Measurements from ENCODE around the gene ZNF487. TPM values are rescaled to one million over a fixed set of nuclear protein-coding genes. Genes with fewer than 3 reads are reported as not detected.
A peak's percentile ranks its signal among the peaks of the same experiment; 100 is the strongest.

Gene ZNF487
- total RNA-seq (1 to 10 TPM; 3.1 to 5.6 TPM), polyA plus RNA-seq (1 to 10 TPM; 4.8 to 7.7 TPM)

- Histone ChIP-seq H3K9me3 (ENCODE audit: control insufficient read depth in 1 of 2, low read length in 2 of 2) (no peaks in the 10 kb centered on the region), H3K4me3 (ENCODE audit: low read length in 2 of 2) (peak within 1 kb of the TSS; percentile 67 to 90), H3K36me3 (ENCODE audit: insufficient read depth, low read length) (no peaks in the 10 kb centered on the region), H3K27me3 (ENCODE audit: insufficient read depth, low read length) (no peaks in the 10 kb centered on the region), H3K27ac (ENCODE audit: low read depth, low read length) (peak within 1 kb of the TSS; percentile 96), H3K4me1 (ENCODE audit: insufficient read depth, low read length) (peaks cover 13% of the 10 kb centered on the region)
- H3K27ac Mint-ChIP-seq = peak within 1 kb of the TSS; percentile 99 to 100 (median 99)
- H3K9me3 Mint-ChIP-seq = peaks cover 0 to 5% (median 0%) of the 10 kb centered on the region in 8 donors
- intact Hi-C loops (cut with micrococcal nuclease) = loop anchor here (1.0 to 5.0 kb wide), 6 partner anchors 16 to 298 kb away; partner anchors contain the start of genes CSGALNACT2 and HNRNPF
- H3K27me3 Mint-ChIP-seq = no peaks in the 10 kb centered on the region
- POLR2A ChIA-PET (ENCODE audit: partially characterized antibody) = interaction anchor here (1.0 to 5.3 kb wide), 21 partner anchors 9 to 798 kb away, joined by 3 to 60 read pairs (median 7); partner anchors contain the start of genes CSGALNACT2, HNRNPF and ZNF33B
- CTCF ChIA-PET (ENCODE audit: partially characterized antibody) = interaction anchor here (0.6 to 3.7 kb wide), 9 partner anchors 12 to 46 kb away, joined by 3 to 19 read pairs (median 5); no protein-coding TSS in a partner anchor
- H3K4me3 Mint-ChIP-seq = peak within 1 kb of the TSS; percentile 97 to 99 (median 97)
- peaks cover 15 to 28% (median 21%) of the 10 kb centered on the region in 4 donors for H3K4me1 Mint-ChIP-seq
- peak; percentile 93 to 97 (median 94) for DNase-seq
- H3K36me3 Mint-ChIP-seq = peaks cover 7 to 8% of the 10 kb centered on the region in 2 donors
Observed at GRCh38 chr10:43436291-43437140, at the start of gene ZNF487. Gene ZNF487, plus strand, starts transcription at chr10:43437111. Its CDS starts 38,703 bp downstream, at chr10:43475814.

- H3K4me1 ChIP-seq (ENCODE audit: insufficient read depth, low read length) = peaks cover 50% of the 10 kb centered on the region
- no peaks in the 10 kb centered on the region for H3K9me3 ChIP-seq (ENCODE audit: control insufficient read depth in 1 of 2, low read length in 2 of 2)
- H3K36me3 Mint-ChIP-seq = peaks cover 50 to 78% of the 10 kb centered on the region in 2 donors
- H3K27ac Mint-ChIP-seq = peak overlapping the region in 6 of 7 donors; percentile 19 to 90 (median 82)
- intact Hi-C loops (cut with micrococcal nuclease) = no loop called here
- H3K4me3 ChIP-seq (ENCODE audit: low read length in 2 of 2) = no peak overlapping the region
- H3K27ac ChIP-seq (ENCODE audit: low read depth, low read length) = peak overlapping the region; percentile 10
- H3K4me3 Mint-ChIP-seq = peak overlapping the region in 1 of 8 donors; percentile 31
- no peak for DNase-seq
- peaks cover 46 to 79% (median 60%) of the 10 kb centered on the region in 4 donors for H3K4me1 Mint-ChIP-seq
- H3K36me3 ChIP-seq (ENCODE audit: insufficient read depth, low read length) = peaks cover 75% of the 10 kb centered on the region
- no peaks in the 10 kb centered on the region for H3K9me3 Mint-ChIP-seq
- CTCF ChIA-PET (ENCODE audit: partially characterized antibody) = interaction anchor here (1.2 kb wide), 1 partner anchor 75 kb away, joined by 4 read pairs; no protein-coding TSS in a partner anchor
- no peaks in the 10 kb centered on the region for H3K27me3 ChIP-seq (ENCODE audit: insufficient read depth, low read length)
- H3K27me3 Mint-ChIP-seq = no peaks in the 10 kb centered on the region
- POLR2A ChIA-PET (ENCODE audit: partially characterized antibody) = interaction anchor here (0.6 to 1.0 kb wide), 3 partner anchors 12 to 108 kb away, joined by 3 to 4 read pairs (median 3); no protein-coding TSS in a partner anchor
Observed at GRCh38 chr10:43387678-43388032, 49.3 kb upstream of the ZNF487 start.

GRCh38 chr10:43389867-43390266 is 47.0 kb upstream of the ZNF487 start:
- H3K36me3 ChIP-seq (ENCODE audit: insufficient read depth, low read length) = peaks cover 93% of the 10 kb centered on the region
- H3K36me3 Mint-ChIP-seq = peaks cover 64 to 91% of the 10 kb centered on the region in 2 donors
- no peaks in the 10 kb centered on the region for H3K9me3 ChIP-seq (ENCODE audit: control insufficient read depth in 1 of 2, low read length in 2 of 2)
- no peaks in the 10 kb centered on the region for H3K9me3 Mint-ChIP-seq
- no peaks in the 10 kb centered on the region for H3K27me3 ChIP-seq (ENCODE audit: insufficient read depth, low read length)
- no peak overlapping the region for H3K27ac ChIP-seq (ENCODE audit: low read depth, low read length)
- H3K4me3 Mint-ChIP-seq = peak overlapping the region in 1 of 8 donors; percentile 5
- peak overlapping the region; percentile 53 to 89 (median 81) for H3K27ac Mint-ChIP-seq
- H3K4me3 ChIP-seq (ENCODE audit: low read length in 2 of 2) = no peak overlapping the region
- CTCF ChIA-PET (ENCODE audit: partially characterized antibody) = interaction anchor here (0.7 to 2.7 kb wide), 7 partner anchors 8 to 252 kb away, joined by 3 to 12 read pairs (median 7); partner anchors contain the start of genes CSGALNACT2 and ZNF487
- peaks cover 72% of the 10 kb centered on the region for H3K4me1 ChIP-seq (ENCODE audit: insufficient read depth, low read length)
- POLR2A ChIA-PET (ENCODE audit: partially characterized antibody) = interaction anchor here (1.2 to 13.4 kb wide), 2 partner anchors 19 to 47 kb away, joined by 5 to 250 read pairs; partner anchors contain the start of genes HNRNPF and ZNF487
- no peaks in the 10 kb centered on the region for H3K27me3 Mint-ChIP-seq
- intact Hi-C loops (cut with micrococcal nuclease) = no loop called here
- H3K4me1 Mint-ChIP-seq = peaks cover 58 to 89% (median 68%) of the 10 kb centered on the region in 4 donors
- no peak for DNase-seq

- peaks cover 88% of the 10 kb centered on the region for H3K36me3 ChIP-seq (ENCODE audit: insufficient read depth, low read length)
- H3K4me1 ChIP-seq (ENCODE audit: insufficient read depth, low read length) = peaks cover 77% of the 10 kb centered on the region
- H3K36me3 Mint-ChIP-seq = peaks cover 68 to 93% of the 10 kb centered on the region in 2 donors
- intact Hi-C loops (cut with micrococcal nuclease) = no loop called here
- peak overlapping the region in 4 of 8 donors; percentile 3 to 28 (median 13) for H3K4me3 Mint-ChIP-seq
- CTCF ChIA-PET (ENCODE audit: partially characterized antibody) = interaction anchor here (0.7 to 2.7 kb wide), 10 partner anchors 8 to 252 kb away, joined by 3 to 12 read pairs (median 4); partner anchors contain the start of genes CSGALNACT2 and ZNF487
- peak overlapping the region; percentile 53 to 86 (median 80) for H3K27ac Mint-ChIP-seq
- POLR2A ChIA-PET (ENCODE audit: partially characterized antibody) = interaction anchor here (1.2 to 13.4 kb wide), 2 partner anchors 19 to 46 kb away, joined by 5 to 250 read pairs; partner anchors contain the start of genes HNRNPF and ZNF487
- no peaks in the 10 kb centered on the region for H3K27me3 Mint-ChIP-seq
- peaks cover 62 to 94% (median 72%) of the 10 kb centered on the region in 4 donors for H3K4me1 Mint-ChIP-seq
- no peaks in the 10 kb centered on the region for H3K9me3 Mint-ChIP-seq
- H3K9me3 ChIP-seq (ENCODE audit: control insufficient read depth in 1 of 2, low read length in 2 of 2) = no peaks in the 10 kb centered on the region
- no peak overlapping the region for H3K4me3 ChIP-seq (ENCODE audit: low read length in 2 of 2)
- no peak overlapping the region for H3K27ac ChIP-seq (ENCODE audit: low read depth, low read length)
- DNase-seq = no peak
- no peaks in the 10 kb centered on the region for H3K27me3 ChIP-seq (ENCODE audit: insufficient read depth, low read length)
Observed at GRCh38 chr10:43390333-43390732, 46.6 kb upstream of the ZNF487 start.

GRCh38 chr10:43390759-43391158 is 46.2 kb upstream of the ZNF487 start:
- peak in 4 of 5 donors; percentile 36 to 54 (median 42) for DNase-seq
- Mint-ChIP-seq H3K9me3 (no peaks in the 10 kb centered on the region), H3K36me3 (peaks cover 68 to 93% of the 10 kb centered on the region in 2 donors), H3K4me1 (peaks cover 63 to 94% (median 77%) of the 10 kb centered on the region in 4 donors), H3K4me3 (peak overlapping the region in 2 of 8 donors; percentile 3 to 6), H3K27ac (peak overlapping the region; percentile 53 to 86 (median 80)), H3K27me3 (no peaks in the 10 kb centered on the region)
- Histone ChIP-seq H3K27me3 (ENCODE audit: insufficient read depth, low read length) (no peaks in the 10 kb centered on the region), H3K4me1 (ENCODE audit: insufficient read depth, low read length) (peaks cover 81% of the 10 kb centered on the region), H3K27ac (ENCODE audit: low read depth, low read length) (no peak overlapping the region), H3K9me3 (ENCODE audit: control insufficient read depth in 1 of 2, low read length in 2 of 2) (no peaks in the 10 kb centered on the region), H3K4me3 (ENCODE audit: low read length in 2 of 2) (no peak overlapping the region), H3K36me3 (ENCODE audit: insufficient read depth, low read length) (peaks cover 84% of the 10 kb centered on the region)
- POLR2A ChIA-PET (ENCODE audit: partially characterized antibody) = interaction anchor here (1.2 to 13.4 kb wide), 2 partner anchors 18 to 46 kb away, joined by 5 to 250 read pairs; partner anchors contain the start of genes HNRNPF and ZNF487
- intact Hi-C loops (cut with micrococcal nuclease) = no loop called here
- CTCF ChIA-PET (ENCODE audit: partially characterized antibody) = interaction anchor here (0.9 to 2.7 kb wide), 10 partner anchors 9 to 125 kb away, joined by 3 to 12 read pairs (median 4); partner anchors contain the start of gene ZNF487

- no peaks in the 10 kb centered on the region for H3K9me3 Mint-ChIP-seq
- H3K27ac Mint-ChIP-seq = peak overlapping the region in 6 of 7 donors; percentile 50 to 95 (median 82)
Observed at GRCh38 chr10:43391496-43391895, 45.4 kb upstream of the ZNF487 start.

More at GRCh38 chr10:43391496-43391895, 45.4 kb upstream of the ZNF487 start:
- no peaks in the 10 kb centered on the region for H3K27me3 Mint-ChIP-seq
- peaks cover 76% of the 10 kb centered on the region for H3K36me3 ChIP-seq (ENCODE audit: insufficient read depth, low read length)
- peak overlapping the region; percentile 3 for H3K27ac ChIP-seq (ENCODE audit: low read depth, low read length)
- ChIA-PET POLR2A (ENCODE audit: partially characterized antibody) (interaction anchor here (13.4 kb wide), 1 partner anchor 17 kb away, joined by 250 read pairs; the partner anchor contains the start of gene HNRNPF), CTCF (ENCODE audit: partially characterized antibody) (interaction anchor here (1.3 to 2.7 kb wide), 6 partner anchors 42 to 125 kb away, joined by 3 to 12 read pairs (median 4); partner anchors contain the start of gene ZNF487)
- intact Hi-C loops (cut with micrococcal nuclease) = no loop called here
- H3K4me3 Mint-ChIP-seq = peak overlapping the region in 3 of 8 donors; percentile 15 to 49 (median 47)
- peaks cover 65 to 97% of the 10 kb centered on the region in 2 donors for H3K36me3 Mint-ChIP-seq
- no peak for DNase-seq
- H3K4me1 ChIP-seq (ENCODE audit: insufficient read depth, low read length) = peaks cover 82% of the 10 kb centered on the region
- H3K27me3 ChIP-seq (ENCODE audit: insufficient read depth, low read length) = no peaks in the 10 kb centered on the region
- no peak overlapping the region for H3K4me3 ChIP-seq (ENCODE audit: low read length in 2 of 2)
- no peaks in the 10 kb centered on the region for H3K9me3 ChIP-seq (ENCODE audit: control insufficient read depth in 1 of 2, low read length in 2 of 2)
- H3K4me1 Mint-ChIP-seq = peaks cover 60 to 98% (median 78%) of the 10 kb centered on the region in 4 donors
